Uterus (tissue), 4 donors: ENCODE data around the gene ANXA4. TPM values are rescaled to one million over a fixed set of nuclear protein-coding genes. Genes with fewer than 3 reads are reported as not detected.

Experiments used
- DNase-seq, 2 donors: peaks; one replicate each; pipeline ENCODE4 v3.0.0-alpha.2; 2019 to 2020
- H3K27ac ChIP-seq, 2 donors: fragments of 200-600 bp; sonication (generic); 1 replicate in 1 of 2; 2 replicates in 1 of 2; pipeline ENCODE4 v1.5.1; 2016 to 2018
- H3K27me3 ChIP-seq, 2 donors: fragments of 200-600 bp; sonication (generic); one replicate each; pipeline ENCODE4 v1.5.1; 2018 to 2019; ENCODE audit warnings: control low read depth in 1 of 2
- H3K36me3 ChIP-seq, 2 donors: fragments of 200-600 bp; sonication (generic); one replicate each; pipeline ENCODE4 v1.5.1; 2019; ENCODE audit warnings: control low read depth in 1 of 2
- H3K4me1 ChIP-seq, 2 donors: fragments of 200-600 bp; sonication (generic); one replicate each; pipeline ENCODE4 v1.5.1; 2018 to 2019; ENCODE audit warnings: control low read depth in 1 of 2
- H3K4me3 ChIP-seq, 2 donors: fragments of 200-600 bp; sonication (generic); 1 replicate in 1 of 2; 2 replicates in 1 of 2; pipeline ENCODE4 v1.5.1; 2018 to 2019; ENCODE audit warnings: mild to moderate bottlenecking in 1 of 2
- H3K9me3 ChIP-seq, 2 donors: fragments of 200-600 bp; sonication (generic); one replicate each; pipeline ENCODE4 v1.5.1; 2019; ENCODE audit warnings: control low read depth in 1 of 2
- CTCF ChIP-seq, 4 experiments: fragments of 200-600 bp in 2 of 4; fragments of 450-650 bp in 2 of 4; sonication (generic) in 2 of 4; IDR thresholded peaks; one replicate each; pipeline ENCODE4 v1.5.1; 2016 to 2019; ENCODE audit warnings: antibody characterized with exemption in 4 of 4, mild to moderate bottlenecking in 2 of 4, moderate library complexity in 1 of 4
- POLR2A ChIP-seq, 2 donors: fragments of 450-650 bp; IDR thresholded peaks; one replicate each; pipeline ENCODE4 v1.6.1; 2016; ENCODE audit warnings: antibody characterized with exemption in 2 of 2, mild to moderate bottlenecking in 1 of 2, moderate library complexity in 1 of 2
- intact Hi-C: fragments of 100-400 bp; cut with DNase I; formaldehyde crosslinking; loops from one replicate; pipeline ENCODE4 v1.15.1; 2023; ENCODE audit warnings: low total_unique reads
- total RNA-seq, 4 donors: library from RNA; depleted of rRNA in 3 of 4; stranded (reverse); fragments of >200 nt in 3 of 4; gene quantifications; one replicate each; pipeline versions ENCODE4 v1.1.0 to v1.2.4, GENCODE V29; 2014 to 2023
- donor health status: DM: yes; HTN: yes; CAD: no.

Gene ANXA4
- total RNA-seq, 4 donors from 2014 or later = 17.4 to 78.5 (median 32.4) TPM

GRCh38 chr2:69781321-69782248, 39.7 kb downstream of the ANXA4 start:
- TF ChIP-seq CTCF (IDR thresholded peaks at IDR 0.05) = no peak
- TF ChIP-seq POLR2A (IDR thresholded peaks at IDR 0.05) = no peak
- Histone ChIP-seq H3K27me3 (no peaks in the 10 kb centered on the region), H3K4me1 (no peaks in the 10 kb centered on the region), H3K4me3 (no peak overlapping the region), H3K36me3 (no peaks in the 10 kb centered on the region), H3K27ac (no peak overlapping the region), H3K9me3 (no peaks in the 10 kb centered on the region)
- intact Hi-C loops = no loop called here
- peak in 1 of 2 donors; percentile 38 for DNase-seq

GRCh38 chr2:69784228-69784627, 42.3 kb downstream of the ANXA4 start:
- Histone ChIP-seq H3K4me1 (no peaks in the 10 kb centered on the region), H3K27ac (no peak overlapping the region), H3K9me3 (no peaks in the 10 kb centered on the region), H3K4me3 (no peak overlapping the region), H3K27me3 (no peaks in the 10 kb centered on the region), H3K36me3 (no peaks in the 10 kb centered on the region)
- no peak for DNase-seq
- intact Hi-C loops = no loop called here
- TF ChIP-seq POLR2A (IDR thresholded peaks at IDR 0.05) (no peak), CTCF (IDR thresholded peaks at IDR 0.05) (no peak)

- H3K4me3 ChIP-seq = no peak overlapping the region
Observed at GRCh38 chr2:69785358-69785757, 43.4 kb downstream of the ANXA4 start.

GRCh38 chr2:69786052-69786560, 44.2 kb downstream of the ANXA4 start:
- Histone ChIP-seq H3K4me1 (no peaks in the 10 kb centered on the region), H3K4me3 (no peak overlapping the region), H3K27ac (no peak overlapping the region), H3K36me3 (no peaks in the 10 kb centered on the region), H3K27me3 (no peaks in the 10 kb centered on the region), H3K9me3 (no peaks in the 10 kb centered on the region)
- DNase-seq = no peak
- intact Hi-C loops = no loop called here
- TF ChIP-seq POLR2A (IDR thresholded peaks at IDR 0.05) (no peak), CTCF (IDR thresholded peaks at IDR 0.05) (no peak)

More at GRCh38 chr2:69785358-69785757, 43.4 kb downstream of the ANXA4 start:
- no peak for DNase-seq
- intact Hi-C loops = no loop called here
- no peaks in the 10 kb centered on the region for H3K4me1 ChIP-seq
- TF ChIP-seq CTCF (IDR thresholded peaks at IDR 0.05) (no peak), POLR2A (IDR thresholded peaks at IDR 0.05) (no peak)
- H3K36me3 ChIP-seq = no peaks in the 10 kb centered on the region
- no peak overlapping the region for H3K27ac ChIP-seq
- no peaks in the 10 kb centered on the region for H3K27me3 ChIP-seq
- no peaks in the 10 kb centered on the region for H3K9me3 ChIP-seq

GRCh38 chr2:69789175-69789721, 47.3 kb downstream of the ANXA4 start:
- TF ChIP-seq POLR2A (IDR thresholded peaks at IDR 0.05) (no peak), CTCF (IDR thresholded peaks at IDR 0.05) (no peak)
- Histone ChIP-seq H3K27me3 (no peaks in the 10 kb centered on the region), H3K4me1 (no peaks in the 10 kb centered on the region), H3K4me3 (no peak overlapping the region), H3K27ac (peak overlapping the region; percentile 82 to 95), H3K9me3 (no peaks in the 10 kb centered on the region), H3K36me3 (no peaks in the 10 kb centered on the region)
- intact Hi-C loops = no loop called here
- DNase-seq = peak; percentile 34 to 36
